SK-N-SH treated with all-trans-retinoic acid at 6 μM for 48 hours (cell line): ENCODE results near the gene ATP8A1.

Source experiments
- ATAC-seq: fragments of 200-7000 bp; cut with Tn5 transposase; 3 replicates; pipeline ENCODE4 v1.9.1; 2020; ENCODE audit warnings: mild to moderate bottlenecking, moderate library complexity
- ARNTL ChIP-seq: fragments of 450-650 bp; formaldehyde crosslinking; IDR thresholded peaks from 2 replicates; pipeline ENCODE4 v1.5.0; 2020; ENCODE audit warnings: low read depth, mild to moderate bottlenecking, moderate library complexity, borderline replicate concordance
- BACH2 ChIP-seq: fragments of 250-450 bp; sonication (Bioruptor Pico); IDR thresholded peaks from 2 replicates; pipeline ENCODE4 v1.9.0; 2021; ENCODE audit warnings: mild to moderate bottlenecking, borderline replicate concordance
- CREB5 ChIP-seq: fragments of 250-450 bp; sonication (Bioruptor Pico); IDR thresholded peaks from 2 replicates; pipeline ENCODE4 v1.5.1; 2020; ENCODE audit warnings: low read depth, mild to moderate bottlenecking, moderate library complexity
- CSRNP3 ChIP-seq: fragments of 250-450 bp; sonication (Bioruptor Pico); IDR thresholded peaks from 2 replicates; pipeline ENCODE4 v1.5.1; 2021; ENCODE audit warnings: mild to moderate bottlenecking, moderate library complexity
- ESRRG ChIP-seq: fragments of 250-450 bp; sonication (Bioruptor Pico); IDR thresholded peaks from 2 replicates; pipeline ENCODE4 v1.6.1; 2021; ENCODE audit warnings: mild to moderate bottlenecking
- GLIS3 ChIP-seq: fragments of 250-450 bp; sonication (Bioruptor Pico); IDR thresholded peaks from 2 replicates; pipeline ENCODE4 v1.5.0; 2020; ENCODE audit warnings: mild to moderate bottlenecking, moderate library complexity
- ISL1 ChIP-seq: fragments of 250-450 bp; sonication (Bioruptor Pico); IDR thresholded peaks from 2 replicates; pipeline ENCODE4 v2.1.2; 2022; ENCODE audit warnings: mild to moderate bottlenecking, moderate library complexity
- OSR1 ChIP-seq: fragments of 250-450 bp; sonication (Bioruptor Pico); IDR thresholded peaks from 2 replicates; pipeline ENCODE4 v1.8.0; 2022; ENCODE audit warnings: moderate library complexity, mild to moderate bottlenecking, inconsistent platforms
- PATZ1 ChIP-seq: fragments of 250-450 bp; sonication (Bioruptor Pico); IDR thresholded peaks from 2 replicates; pipeline ENCODE4 v1.8.0; 2020; ENCODE audit warnings: mild to moderate bottlenecking, moderate library complexity, borderline replicate concordance
- PPARA ChIP-seq: fragments of 250-450 bp; sonication (Bioruptor Pico); IDR thresholded peaks from 2 replicates; pipeline ENCODE4 v1.5.0; 2020; ENCODE audit warnings: mild to moderate bottlenecking, borderline replicate concordance
- RARB ChIP-seq: fragments of 250-450 bp; sonication (Bioruptor Pico); IDR thresholded peaks from 2 replicates; pipeline ENCODE4 v1.8.0; 2021; ENCODE audit warnings: mild to moderate bottlenecking, moderate library complexity
- SNAI2 ChIP-seq: fragments of 250-450 bp; sonication (Bioruptor Pico); IDR thresholded peaks from 2 replicates; pipeline ENCODE4 v1.5.0; 2020; ENCODE audit warnings: mild to moderate bottlenecking, moderate library complexity
- TOX ChIP-seq: fragments of 250-450 bp; sonication (Bioruptor Pico); IDR thresholded peaks from 2 replicates; pipeline ENCODE4 v1.8.0; 2021; ENCODE audit warnings: mild to moderate bottlenecking, moderate library complexity, borderline replicate concordance
- TSHZ2 ChIP-seq: fragments of 250-450 bp; sonication (Bioruptor Pico); IDR thresholded peaks from 2 replicates; pipeline ENCODE4 v1.5.0; 2020; ENCODE audit warnings: mild to moderate bottlenecking, moderate library complexity
- ZC3H10 ChIP-seq: fragments of 250-450 bp; sonication (Bioruptor Pico); IDR thresholded peaks from 2 replicates; pipeline ENCODE4 v1.5.1; 2021; ENCODE audit warnings: mild to moderate bottlenecking, moderate library complexity
- ZFP30 ChIP-seq: fragments of 450-650 bp; formaldehyde crosslinking; IDR thresholded peaks from 2 replicates; pipeline ENCODE4 v1.5.0; 2022; ENCODE audit warnings: mild to moderate bottlenecking, moderate library complexity
- ZNF70 ChIP-seq: fragments of 450-650 bp; formaldehyde crosslinking; IDR thresholded peaks from 2 replicates; pipeline ENCODE4 v1.5.0; 2020; ENCODE audit warnings: mild to moderate bottlenecking, moderate library complexity
- ZNF8 ChIP-seq: fragments of 450-650 bp; formaldehyde crosslinking; IDR thresholded peaks from 2 replicates; pipeline ENCODE4 v1.5.0; 2020; ENCODE audit warnings: mild to moderate bottlenecking, moderate library complexity

The ATP8A1 gene

GRCh38 chr4:42515156-42515884, 141.6 kb downstream of the ATP8A1 start:
- peak; percentile 87 for ATAC-seq
- TF ChIP-seq ISL1 (CRISPR knock-in tag) (0 out of 2 replicates have a peak, but pooled peaks have one; percentile 34), ZNF70 (CRISPR knock-in tag) (no peak)

- no peak for ATAC-seq
- no peak for TF ChIP-seq TSHZ2 (CRISPR knock-in tag)
- no peak for TF ChIP-seq CREB5 (CRISPR knock-in tag)
- no peak for TF ChIP-seq PPARA (CRISPR knock-in tag)
- TF ChIP-seq RARB (CRISPR knock-in tag): no peak
Measured at GRCh38 chr4:42513748-42514492, 143.0 kb downstream of the ATP8A1 start.

GRCh38 chr4:42512226-42512625, 144.7 kb downstream of the ATP8A1 start:
- TF ChIP-seq ZNF8 (CRISPR knock-in tag) (no peak), GLIS3 (no peak), ZNF70 (CRISPR knock-in tag) (no peak), ZFP30 (CRISPR knock-in tag) (no peak), PPARA (CRISPR knock-in tag) (no peak), CREB5 (CRISPR knock-in tag) (no peak), ARNTL (CRISPR knock-in tag) (no peak), PATZ1 (CRISPR knock-in tag) (no peak), TSHZ2 (CRISPR knock-in tag) (no peak), ZC3H10 (CRISPR knock-in tag) (no peak), ISL1 (CRISPR knock-in tag) (no peak), OSR1 (CRISPR knock-in tag) (no peak), SNAI2 (CRISPR knock-in tag) (no peak), ESRRG (CRISPR knock-in tag) (no peak), BACH2 (CRISPR knock-in tag) (no peak), TOX (CRISPR knock-in tag) (no peak), CSRNP3 (CRISPR knock-in tag) (no peak)
- no peak for ATAC-seq
